ENCODE results near the gene IL4R. TPM values are rescaled to one million over a fixed set of nuclear protein-coding genes. Genes with fewer than 3 reads are reported as not detected.

Gene IL4R
- polyA plus RNA-seq, 1 donor from 2014 or later = 0.07 TPM

DNA sequence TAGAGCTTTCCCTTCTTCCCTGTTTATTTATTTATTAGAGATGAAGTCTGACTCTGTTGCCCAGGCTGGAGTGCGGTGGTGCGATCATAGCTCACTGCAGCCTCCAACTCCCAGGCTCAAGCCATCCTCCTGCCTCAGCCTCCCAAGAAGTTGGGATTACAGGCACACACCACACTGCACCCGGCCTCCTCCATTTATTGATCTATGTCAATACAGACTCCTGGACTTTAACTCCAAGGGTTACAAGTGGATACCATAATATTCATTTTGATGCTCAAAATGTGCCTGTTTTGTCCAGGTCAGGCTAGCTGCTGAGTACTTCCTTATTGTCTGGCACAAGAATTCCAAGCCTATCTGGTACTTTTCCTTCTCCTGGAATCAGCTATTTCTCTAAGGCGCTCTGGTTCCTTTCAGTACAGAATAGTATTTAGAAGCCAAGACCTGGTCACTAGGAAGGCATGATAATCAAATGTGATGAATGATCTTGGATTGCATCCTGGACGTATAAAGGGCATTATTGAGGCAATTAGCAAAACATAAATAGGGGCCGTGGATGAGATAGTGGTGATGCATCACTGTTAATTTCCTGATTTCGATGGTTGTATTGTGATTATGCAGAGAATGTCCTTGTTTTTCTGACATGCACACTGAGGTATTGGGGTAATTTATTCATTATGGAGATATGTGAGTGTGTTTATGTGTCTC is 21.7 kb downstream of the IL4R start:
- Histone ChIP-seq H3K79me2 (replicated peaks; ENCODE audit: insufficient read depth, low read length) (no peaks in the 10 kb centered on the region), H3K9me2 (ENCODE audit: insufficient read depth, low read length) (no peaks in the 10 kb centered on the region), H4K20me1 (ENCODE audit: insufficient read depth) (no peaks in the 10 kb centered on the region), H3F3A (ENCODE audit: insufficient read depth, low read length, poor library complexity, severe bottlenecking) (no peaks in the 10 kb centered on the region), H3K9ac (ENCODE audit: low read length) (no peak overlapping the region), H3K27ac (ENCODE audit: low read length) (no peak overlapping the region), H3K27me3 (ENCODE audit: insufficient read depth, low read depth, low read length) (no peaks in the 10 kb centered on the region), H3K4me3 (ENCODE audit: low read length) (no peak overlapping the region), H2AFZ (ENCODE audit: low read depth, low read length) (no peak overlapping the region), H3K36me3 (ENCODE audit: insufficient read depth, low read length) (no peaks in the 10 kb centered on the region), H3K9me3 (ENCODE audit: low read length) (no peaks in the 10 kb centered on the region), H3K4me2 (ENCODE audit: low read length) (no peak overlapping the region)
- TF ChIP-seq POLR2AphosphoS5 (IDR thresholded peaks at IDR 0.05) (no peak), TAF1 (IDR thresholded peaks at IDR 0.05; ENCODE audit: low read depth) (no peak), EZH2 (IDR thresholded peaks at IDR 0.05; ENCODE audit: borderline replicate concordance, insufficient read depth, low read length, poor library complexity, severe bottlenecking) (no peak), MXI1 (conservative IDR thresholded peaks at IDR 0.05; ENCODE audit: poor library complexity, severe bottlenecking) (no peak), EP300 (conservative IDR thresholded peaks at IDR 0.05; ENCODE audit: poor library complexity, severe bottlenecking) (no peak), RAD21 (conservative IDR thresholded peaks at IDR 0.05) (no peak), SMC3 (conservative IDR thresholded peaks at IDR 0.05; ENCODE audit: poor library complexity) (no peak)
- TF ChIP-seq, protein P1, sequence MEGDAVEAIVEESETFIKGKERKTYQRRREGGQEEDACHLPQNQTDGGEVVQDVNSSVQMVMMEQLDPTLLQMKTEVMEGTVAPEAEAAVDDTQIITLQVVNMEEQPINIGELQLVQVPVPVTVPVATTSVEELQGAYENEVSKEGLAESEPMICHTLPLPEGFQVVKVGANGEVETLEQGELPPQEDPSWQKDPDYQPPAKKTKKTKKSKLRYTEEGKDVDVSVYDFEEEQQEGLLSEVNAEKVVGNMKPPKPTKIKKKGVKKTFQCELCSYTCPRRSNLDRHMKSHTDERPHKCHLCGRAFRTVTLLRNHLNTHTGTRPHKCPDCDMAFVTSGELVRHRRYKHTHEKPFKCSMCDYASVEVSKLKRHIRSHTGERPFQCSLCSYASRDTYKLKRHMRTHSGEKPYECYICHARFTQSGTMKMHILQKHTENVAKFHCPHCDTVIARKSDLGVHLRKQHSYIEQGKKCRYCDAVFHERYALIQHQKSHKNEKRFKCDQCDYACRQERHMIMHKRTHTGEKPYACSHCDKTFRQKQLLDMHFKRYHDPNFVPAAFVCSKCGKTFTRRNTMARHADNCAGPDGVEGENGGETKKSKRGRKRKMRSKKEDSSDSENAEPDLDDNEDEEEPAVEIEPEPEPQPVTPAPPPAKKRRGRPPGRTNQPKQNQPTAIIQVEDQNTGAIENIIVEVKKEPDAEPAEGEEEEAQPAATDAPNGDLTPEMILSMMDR (IDR thresholded peaks at IDR 0.05; ENCODE audit: poor library complexity, severe bottlenecking) = no peak
- TF ChIP-seq, protein P2, sequence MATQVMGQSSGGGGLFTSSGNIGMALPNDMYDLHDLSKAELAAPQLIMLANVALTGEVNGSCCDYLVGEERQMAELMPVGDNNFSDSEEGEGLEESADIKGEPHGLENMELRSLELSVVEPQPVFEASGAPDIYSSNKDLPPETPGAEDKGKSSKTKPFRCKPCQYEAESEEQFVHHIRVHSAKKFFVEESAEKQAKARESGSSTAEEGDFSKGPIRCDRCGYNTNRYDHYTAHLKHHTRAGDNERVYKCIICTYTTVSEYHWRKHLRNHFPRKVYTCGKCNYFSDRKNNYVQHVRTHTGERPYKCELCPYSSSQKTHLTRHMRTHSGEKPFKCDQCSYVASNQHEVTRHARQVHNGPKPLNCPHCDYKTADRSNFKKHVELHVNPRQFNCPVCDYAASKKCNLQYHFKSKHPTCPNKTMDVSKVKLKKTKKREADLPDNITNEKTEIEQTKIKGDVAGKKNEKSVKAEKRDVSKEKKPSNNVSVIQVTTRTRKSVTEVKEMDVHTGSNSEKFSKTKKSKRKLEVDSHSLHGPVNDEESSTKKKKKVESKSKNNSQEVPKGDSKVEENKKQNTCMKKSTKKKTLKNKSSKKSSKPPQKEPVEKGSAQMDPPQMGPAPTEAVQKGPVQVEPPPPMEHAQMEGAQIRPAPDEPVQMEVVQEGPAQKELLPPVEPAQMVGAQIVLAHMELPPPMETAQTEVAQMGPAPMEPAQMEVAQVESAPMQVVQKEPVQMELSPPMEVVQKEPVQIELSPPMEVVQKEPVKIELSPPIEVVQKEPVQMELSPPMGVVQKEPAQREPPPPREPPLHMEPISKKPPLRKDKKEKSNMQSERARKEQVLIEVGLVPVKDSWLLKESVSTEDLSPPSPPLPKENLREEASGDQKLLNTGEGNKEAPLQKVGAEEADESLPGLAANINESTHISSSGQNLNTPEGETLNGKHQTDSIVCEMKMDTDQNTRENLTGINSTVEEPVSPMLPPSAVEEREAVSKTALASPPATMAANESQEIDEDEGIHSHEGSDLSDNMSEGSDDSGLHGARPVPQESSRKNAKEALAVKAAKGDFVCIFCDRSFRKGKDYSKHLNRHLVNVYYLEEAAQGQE (IDR thresholded peaks at IDR 0.05; ENCODE audit: borderline replicate concordance) = no peak

DNA sequence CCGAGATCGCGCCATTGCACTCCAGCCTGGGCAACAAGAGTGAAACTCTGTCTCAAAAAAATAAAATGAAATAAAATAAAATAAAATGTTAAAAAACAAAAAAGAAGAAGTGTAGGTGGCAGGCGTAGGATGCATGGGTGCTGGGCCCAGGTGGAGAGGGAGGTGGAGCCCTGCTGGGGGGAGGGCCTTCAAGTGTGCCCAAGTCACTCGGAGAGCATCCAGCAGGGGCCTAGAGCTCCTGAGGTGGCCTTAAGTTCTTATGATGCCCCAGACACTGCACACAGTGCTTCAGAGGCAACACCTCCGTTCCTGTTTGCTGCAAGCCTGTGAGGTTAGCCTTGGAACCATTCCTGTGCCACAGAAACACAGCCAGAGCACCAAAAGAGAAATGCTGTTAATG is 23.2 kb downstream of the IL4R start:
- TF ChIP-seq SMC3 (conservative IDR thresholded peaks at IDR 0.05; ENCODE audit: poor library complexity) (no peak), POLR2AphosphoS5 (IDR thresholded peaks at IDR 0.05) (no peak), RAD21 (conservative IDR thresholded peaks at IDR 0.05) (no peak), EP300 (conservative IDR thresholded peaks at IDR 0.05; ENCODE audit: poor library complexity, severe bottlenecking) (no peak), TAF1 (IDR thresholded peaks at IDR 0.05; ENCODE audit: low read depth) (no peak), MXI1 (conservative IDR thresholded peaks at IDR 0.05; ENCODE audit: poor library complexity, severe bottlenecking) (no peak), EZH2 (IDR thresholded peaks at IDR 0.05; ENCODE audit: borderline replicate concordance, insufficient read depth, low read length, poor library complexity, severe bottlenecking) (no peak)
- TF ChIP-seq, protein P1 (IDR thresholded peaks at IDR 0.05; ENCODE audit: poor library complexity, severe bottlenecking) = no peak
- TF ChIP-seq, protein P2 (IDR thresholded peaks at IDR 0.05; ENCODE audit: borderline replicate concordance) = no peak
- H3K9me3 ChIP-seq (ENCODE audit: low read length) = no peaks in the 10 kb centered on the region

More for the DNA sequence above, 23.2 kb downstream of the IL4R start:
- H3F3A ChIP-seq (ENCODE audit: insufficient read depth, low read length, poor library complexity, severe bottlenecking) = no peaks in the 10 kb centered on the region
- H2AFZ ChIP-seq (ENCODE audit: low read depth, low read length) = no peak overlapping the region
- no peak overlapping the region for H3K9ac ChIP-seq (ENCODE audit: low read length)
- no peaks in the 10 kb centered on the region for H3K9me2 ChIP-seq (ENCODE audit: insufficient read depth, low read length)
- no peak overlapping the region for H3K27ac ChIP-seq (ENCODE audit: low read length)
- H3K4me3 ChIP-seq (ENCODE audit: low read length) = no peak overlapping the region
- H4K20me1 ChIP-seq (ENCODE audit: insufficient read depth) = no peaks in the 10 kb centered on the region
- no peaks in the 10 kb centered on the region for H3K36me3 ChIP-seq (ENCODE audit: insufficient read depth, low read length)
- H3K4me2 ChIP-seq (ENCODE audit: low read length) = no peak overlapping the region
- H3K27me3 ChIP-seq (ENCODE audit: insufficient read depth, low read depth, low read length) = no peaks in the 10 kb centered on the region
- H3K79me2 ChIP-seq (replicated peaks; ENCODE audit: insufficient read depth, low read length) = no peaks in the 10 kb centered on the region
